CD4-positive, alpha-beta T cell treated with Interleukin-21 for 1 hour (primary cell): ENCODE data around the gene KISS1R.

Source experiments
- DNase-seq: peaks from one replicate; pipeline ENCODE4 v3.0.0-alpha.2; 2020

Gene KISS1R

GRCh38 chr19:925087-925525 is 8.0 kb downstream of the KISS1R start:
- no peak for DNase-seq

- DNase-seq: peak; percentile 81
Measured at GRCh38 chr19:925526-926322, 8.6 kb downstream of the KISS1R start, which contains the start of gene ARID3A. TSS of gene ARID3A (plus strand) at chr19:926035. CDS start at chr19:929529, 3,494 bp downstream.

- DNase-seq: no peak
Measured at GRCh38 chr19:926323-926588, 9.1 kb downstream of the KISS1R start.

- no peak for DNase-seq
Measured at GRCh38 chr19:926589-927350, 9.6 kb downstream of the KISS1R start.

GRCh38 chr19:927351-927779 is 10.2 kb downstream of the KISS1R start:
- no peak for DNase-seq

GRCh38 chr19:927780-928401 is 10.8 kb downstream of the KISS1R start:
- no peak for DNase-seq

GRCh38 chr19:928471-929202 is 11.5 kb downstream of the KISS1R start:
- no peak for DNase-seq

GRCh38 chr19:929203-929890 is 12.2 kb downstream of the KISS1R start:
- no peak for DNase-seq

- no peak for DNase-seq
Measured at GRCh38 chr19:929891-930258, 12.7 kb downstream of the KISS1R start.

- DNase-seq: no peak
Measured at GRCh38 chr19:931860-932647, 14.9 kb downstream of the KISS1R start.

GRCh38 chr19:932648-933552 is 15.8 kb downstream of the KISS1R start:
- peak; percentile 50 for DNase-seq

- no peak for DNase-seq
Measured at GRCh38 chr19:933553-933882, 16.4 kb downstream of the KISS1R start.

GRCh38 chr19:934197-934840 is 17.2 kb downstream of the KISS1R start:
- no peak for DNase-seq

GRCh38 chr19:934865-935479 is 17.8 kb downstream of the KISS1R start:
- no peak for DNase-seq

- DNase-seq: no peak
Measured at GRCh38 chr19:936175-936546, 19.0 kb downstream of the KISS1R start.

- DNase-seq: peak; percentile 52
Measured at GRCh38 chr19:937259-937694, 20.1 kb downstream of the KISS1R start.

- DNase-seq: no peak
Measured at GRCh38 chr19:938233-938923, 21.2 kb downstream of the KISS1R start.

- DNase-seq: no peak
Measured at GRCh38 chr19:939439-939838, 22.3 kb downstream of the KISS1R start.

- DNase-seq: no peak
Measured at GRCh38 chr19:939922-940321, 22.8 kb downstream of the KISS1R start.
